ENCODE data around the gene JAK1. TPM values are rescaled to one million over a fixed set of nuclear protein-coding genes. Genes with fewer than 3 reads are reported as not detected.

Gene JAK1
- total and polyA plus RNA-seq, 2 of the 8 experiments (the other 6 are each of a cell fraction or from before 2014, with no cell fraction given) = 7.8 to 24.5 TPM

- TF ChIP-seq ATF3 (IDR thresholded peaks at IDR 0.05; ENCODE audit: insufficient read depth, low read depth, low read length) = peak; percentile 49; the same call in 1 of the 2 replicates
- no peak for TF ChIP-seq SIRT6 (IDR thresholded peaks at IDR 0.05; ENCODE audit: low read length)
- no peak for TF ChIP-seq POU5F1 (IDR thresholded peaks at IDR 0.05; ENCODE audit: low read depth, low read length)
- peak; percentile 20 for TF ChIP-seq CHD7 (IDR thresholded peaks at IDR 0.05; ENCODE audit: insufficient replicate concordance, low read length)
- TF ChIP-seq CREB1 (IDR thresholded peaks at IDR 0.05) = no peak
- TF ChIP-seq CHD1 (IDR thresholded peaks at IDR 0.05; ENCODE audit: low read depth, low read length) = no peak
- no peak for TF ChIP-seq ZNF274 (IDR thresholded peaks at IDR 0.05; ENCODE audit: borderline replicate concordance, extremely low read depth, low read length)
- TF ChIP-seq RBBP5 (IDR thresholded peaks at IDR 0.05; ENCODE audit: borderline replicate concordance, low read depth, low read length) = no peak
- TF ChIP-seq RFX5 (IDR thresholded peaks at IDR 0.05; ENCODE audit: borderline replicate concordance, low read depth, low read length) = no peak
- no peak for TF ChIP-seq NRF1 (IDR thresholded peaks at IDR 0.05; ENCODE audit: low read depth, low read length)
These were observed 142.5 kb downstream of the JAK1 start (continued) for GRCh38 chr1:64823691-64824476.

All from H1 (cell line).